OCI-LY3 (cell line): Measurements from ENCODE around the gene RNU2-63P.

ENCODE experiments used
- CTCF ChIP-seq: fragments of 200-600, 300-600 bp; sonication (generic); IDR thresholded peaks from 2 replicates; pipeline ENCODE4 v1.5.1; 2014; ENCODE audit warnings: antibody characterized with exemption, low read length, low read depth
- EZH2phosphoT487 ChIP-seq: fragments of 200-600 bp; shearing (Covaris generic); IDR thresholded peaks from 2 replicates; pipeline ENCODE4 v1.6.1; 2018; ENCODE audit warnings: antibody characterized with exemption, mixed run types, low read depth

GRCh38 chr2:88036606-88037005 lies 20.3 kb upstream of the RNU2-63P start:
- no peak for TF ChIP-seq CTCF
- no peak for TF ChIP-seq EZH2phosphoT487
